Fibroblast of pulmonary artery (primary cell): ENCODE data around the gene KRTAP9-1.
"Not testable (repeated sequence)": the region's sequence is repeated elsewhere in the genome, so short reads cannot be mapped to it uniquely, and the experiment has no call there.

Experiments used
- DNase-seq: peaks from one replicate; pipeline ENCODE4 v3.0.0-alpha.2; 2010; ENCODE audit warnings: low read depth
- H3K4me3 ChIP-seq: replicated peaks from 2 replicates; pipeline ENCODE4 v1.5.1; 2011; ENCODE audit warnings: low read depth, mild to moderate bottlenecking, control low read depth, low read length, moderate library complexity
- TF ChIP-seq, protein P1 (sequence below): IDR thresholded peaks from 2 replicates; pipeline ENCODE4 v1.5.1; 2011; ENCODE audit warnings: mild to moderate bottlenecking, control low read depth, low read length, inconsistent platforms; ENCODE audit errors: missing control alignments

KRTAP9-1 gene

DNA sequence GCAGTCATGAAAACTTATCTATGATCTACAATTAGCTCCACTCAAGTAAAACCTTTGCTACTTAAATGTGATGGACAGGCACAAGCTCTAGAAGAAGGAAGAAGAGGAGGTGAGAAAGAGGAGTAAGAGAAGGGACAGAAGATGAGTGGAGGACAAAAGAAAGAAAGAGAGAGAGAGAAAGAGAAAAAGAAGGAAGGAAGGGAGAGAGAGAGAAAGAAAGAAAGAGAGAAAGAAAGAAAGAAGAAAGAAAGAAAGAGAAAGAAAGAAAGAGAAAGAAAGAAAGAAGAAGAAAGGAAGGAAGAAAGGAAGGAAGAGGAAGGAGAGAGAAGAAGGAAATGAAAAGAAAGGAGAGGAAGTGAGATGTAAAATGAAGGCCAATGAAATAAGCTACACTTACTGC lies 40.4 kb downstream of the KRTAP9-1 start:
- no peak for DNase-seq
- TF ChIP-seq, protein P1, sequence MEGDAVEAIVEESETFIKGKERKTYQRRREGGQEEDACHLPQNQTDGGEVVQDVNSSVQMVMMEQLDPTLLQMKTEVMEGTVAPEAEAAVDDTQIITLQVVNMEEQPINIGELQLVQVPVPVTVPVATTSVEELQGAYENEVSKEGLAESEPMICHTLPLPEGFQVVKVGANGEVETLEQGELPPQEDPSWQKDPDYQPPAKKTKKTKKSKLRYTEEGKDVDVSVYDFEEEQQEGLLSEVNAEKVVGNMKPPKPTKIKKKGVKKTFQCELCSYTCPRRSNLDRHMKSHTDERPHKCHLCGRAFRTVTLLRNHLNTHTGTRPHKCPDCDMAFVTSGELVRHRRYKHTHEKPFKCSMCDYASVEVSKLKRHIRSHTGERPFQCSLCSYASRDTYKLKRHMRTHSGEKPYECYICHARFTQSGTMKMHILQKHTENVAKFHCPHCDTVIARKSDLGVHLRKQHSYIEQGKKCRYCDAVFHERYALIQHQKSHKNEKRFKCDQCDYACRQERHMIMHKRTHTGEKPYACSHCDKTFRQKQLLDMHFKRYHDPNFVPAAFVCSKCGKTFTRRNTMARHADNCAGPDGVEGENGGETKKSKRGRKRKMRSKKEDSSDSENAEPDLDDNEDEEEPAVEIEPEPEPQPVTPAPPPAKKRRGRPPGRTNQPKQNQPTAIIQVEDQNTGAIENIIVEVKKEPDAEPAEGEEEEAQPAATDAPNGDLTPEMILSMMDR = no peak
- H3K4me3 ChIP-seq = no peak overlapping the region

DNA sequence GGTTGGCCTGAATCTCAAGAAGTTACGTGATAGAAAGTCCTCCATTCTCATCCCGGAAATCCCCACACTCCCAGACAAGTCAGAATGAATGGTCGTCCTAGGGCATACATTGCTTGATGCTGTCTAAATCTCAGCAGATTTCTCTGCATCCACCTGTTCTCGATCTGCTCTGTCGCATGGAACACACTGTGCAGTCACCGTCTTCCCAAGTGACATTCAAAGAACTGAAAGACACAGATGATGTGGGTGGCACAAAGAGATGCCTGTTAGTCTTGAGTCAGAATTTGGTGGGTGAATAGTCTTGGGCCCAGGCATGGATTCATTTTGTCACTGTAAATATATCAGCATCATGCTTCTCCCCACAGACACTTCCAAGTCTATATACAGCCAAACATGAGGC lies 42.0 kb downstream of the KRTAP9-1 start:
- TF ChIP-seq, protein P1 = no peak
- no peak for DNase-seq
- no peak overlapping the region for H3K4me3 ChIP-seq

GRCh38 chr17:41232399-41233105 lies 42.9 kb downstream of the KRTAP9-1 start, which contains the start of gene KRTAP9-3:
Gene KRTAP9-3 (plus strand): TSS chr17:41232449. CDS start chr17:41232502, 53 bp downstream.
- not testable (repeated sequence) for H3K4me3 ChIP-seq, DNase-seq

- not testable (repeated sequence) for H3K4me3 ChIP-seq
Observed at GRCh38 chr17:41237116-41237515, 47.4 kb downstream of the KRTAP9-1 start.

GRCh38 chr17:41237949-41238437 lies 48.3 kb downstream of the KRTAP9-1 start, which contains the start of gene KRTAP9-8:
Gene KRTAP9-8 (plus strand): TSS chr17:41237999. CDS start chr17:41238052, 53 bp downstream.
- H3K4me3 ChIP-seq, DNase-seq: not testable (repeated sequence)

More at GRCh38 chr17:41237116-41237515, 47.4 kb downstream of the KRTAP9-1 start:
- not testable (repeated sequence) for DNase-seq
